GM12801 (cell line): ENCODE results near the gene SVBP.

Experiments used
- CTCF ChIP-seq: IDR thresholded peaks from one replicate; pipeline ENCODE4 v1.5.1; 2011; ENCODE audit warnings: control low read depth; ENCODE audit not compliant: insufficient read length; ENCODE audit errors: extremely low read depth

The SVBP gene

GRCh38 chr1:42822800-42823392 is 5.7 kb upstream of the SVBP start:
- TF ChIP-seq CTCF, result no peak

GRCh38 chr1:42821690-42822089 is 4.5 kb upstream of the SVBP start:
- no peak for TF ChIP-seq CTCF

GRCh38 chr1:42820813-42821212 is 3.6 kb upstream of the SVBP start:
- no peak for TF ChIP-seq CTCF

GRCh38 chr1:42817976-42818375 is 779 bp upstream of the SVBP start:
- no peak for TF ChIP-seq CTCF

GRCh38 chr1:42817440-42817767 is 207 bp upstream of the SVBP start:
- no peak for TF ChIP-seq CTCF

GRCh38 chr1:42815941-42816584 is 1.1 kb downstream of the SVBP start:
- no peak for TF ChIP-seq CTCF

GRCh38 chr1:42807056-42807668 is 10.0 kb downstream of the SVBP start:
- no peak for TF ChIP-seq CTCF
